GM18511 (cell line): ENCODE data around the gene GNGT2.

ENCODE experiments used
- ATAC-seq: cut with Tn5 transposase; IDR thresholded peaks from one replicate; pipeline ENCODE4 v1.9.1; 2021; ENCODE audit warnings: mild to moderate bottlenecking, moderate library complexity; ENCODE audit not compliant: unreplicated experiment

The GNGT2 gene

DNA sequence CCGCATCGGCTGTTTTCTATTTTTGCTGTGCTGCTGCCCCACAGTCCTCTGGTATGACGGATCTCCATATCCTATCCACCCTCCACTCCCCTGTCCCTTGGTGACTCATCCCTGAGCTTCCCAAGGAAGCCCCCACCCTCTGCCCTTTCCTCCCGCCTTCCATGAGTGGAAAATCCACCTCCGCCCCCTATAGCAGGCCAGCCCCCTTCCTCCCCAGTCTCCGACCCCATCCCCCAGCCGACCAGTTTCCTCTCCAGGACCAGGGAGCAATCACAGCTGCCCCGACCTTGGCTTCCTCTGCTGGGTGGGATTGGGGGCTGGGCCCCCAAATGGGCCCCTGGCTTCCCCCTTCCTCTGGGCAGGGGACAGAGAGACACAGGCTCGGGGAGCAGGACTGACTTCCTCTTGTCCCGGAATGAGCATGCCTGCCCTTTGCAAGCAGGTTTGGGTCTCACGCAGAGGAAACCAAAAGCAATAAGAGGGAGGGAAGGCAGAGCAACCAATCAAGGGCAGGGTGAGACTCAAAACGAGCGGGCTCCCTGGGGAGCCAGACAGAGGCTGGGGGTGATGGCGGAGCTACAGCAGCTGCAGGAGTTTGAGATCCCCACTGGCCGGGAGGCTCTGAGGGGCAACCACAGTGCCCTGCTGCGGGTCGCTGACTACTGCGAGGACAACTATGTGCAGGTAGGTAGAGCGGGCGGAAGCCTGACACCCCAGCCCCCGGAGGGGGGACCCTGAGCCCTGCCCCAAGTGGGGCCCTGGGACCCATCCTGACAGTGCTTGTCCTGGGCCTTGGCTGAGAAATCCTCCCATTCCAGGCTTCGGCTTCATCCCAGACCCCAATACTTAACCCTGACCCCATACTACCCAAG is at the start of gene GNGT2, which contains the start of gene ABI3:
GNGT2 (minus strand) TSS at position 417 of the 872 bp plus-strand sequence. CDS start 3,152 bp downstream, outside the sequence.
ABI3 (plus strand) TSS at position 550 of the 872 bp plus-strand sequence; CDS start at position 568, 18 bp downstream.
- ATAC-seq, result peak; percentile 88

- ATAC-seq, result no peak
Observed at GRCh38 chr17:49259663-49260010, 49.3 kb upstream of the GNGT2 start.

DNA sequence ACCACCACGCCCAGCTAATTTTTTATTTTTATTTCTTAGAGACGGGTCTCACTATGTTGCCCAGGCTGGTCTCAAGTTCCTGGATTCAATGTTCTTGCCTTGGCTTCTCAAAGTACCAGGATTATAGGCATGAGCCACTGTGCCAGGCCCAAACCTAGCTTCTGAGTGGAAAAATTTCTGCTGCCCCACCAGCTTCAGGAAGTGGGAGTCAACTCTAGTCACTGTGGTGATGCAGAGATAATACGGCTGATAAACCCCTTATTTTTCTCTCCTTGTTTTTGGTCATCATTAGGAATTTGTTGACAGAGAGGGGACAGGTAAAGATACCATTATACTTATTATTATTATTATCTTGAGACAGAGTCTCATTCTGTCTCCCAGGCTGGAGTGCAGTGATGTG is 48.0 kb upstream of the GNGT2 start:
- no peak for ATAC-seq

DNA sequence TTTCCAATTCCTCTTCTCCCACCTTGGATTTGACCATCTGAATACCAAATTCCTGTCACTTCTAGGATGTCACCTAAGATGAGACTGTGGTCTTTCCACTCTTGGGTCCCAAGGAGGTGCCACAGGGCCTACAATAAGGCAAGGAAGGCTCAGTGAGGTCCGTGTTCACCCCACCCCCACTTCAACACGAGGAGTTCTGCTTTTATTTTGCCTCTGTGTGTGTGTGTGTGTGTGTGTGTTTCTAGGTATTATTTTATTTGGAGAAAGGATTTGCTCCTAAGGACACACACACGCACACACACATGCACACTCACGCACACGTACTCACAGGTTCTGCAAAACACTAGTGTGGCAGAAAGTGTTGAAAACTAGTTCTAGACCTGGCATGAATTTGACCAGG is 44.8 kb upstream of the GNGT2 start:
- no peak for ATAC-seq

DNA sequence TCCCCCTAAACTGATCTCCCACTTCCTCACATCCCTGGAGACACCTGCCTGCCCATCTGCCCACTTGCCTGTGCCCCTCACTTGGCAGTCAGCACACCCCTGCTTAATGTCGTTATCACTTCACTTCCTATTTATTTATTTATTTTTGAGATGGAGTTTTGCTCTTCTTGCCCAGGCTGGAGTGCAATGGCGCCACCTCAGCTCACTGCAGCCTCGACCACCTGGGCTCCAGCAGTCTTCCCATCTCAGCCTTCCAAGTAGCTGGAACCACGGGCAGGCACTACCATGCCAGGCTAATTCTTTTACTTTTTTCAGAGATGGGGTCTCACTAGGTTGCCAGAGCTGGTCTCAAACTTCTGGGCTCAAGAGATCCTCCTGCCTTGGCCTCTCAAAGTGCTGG is 43.7 kb upstream of the GNGT2 start:
- ATAC-seq, result no peak

- ATAC-seq, result no peak
Observed at GRCh38 chr17:49252148-49252695, 41.8 kb upstream of the GNGT2 start.

- ATAC-seq, result no peak
Observed at GRCh38 chr17:49249890-49250522, 39.6 kb upstream of the GNGT2 start.

GRCh38 chr17:49249292-49249794 is 39.0 kb upstream of the GNGT2 start:
- ATAC-seq, result no peak

DNA sequence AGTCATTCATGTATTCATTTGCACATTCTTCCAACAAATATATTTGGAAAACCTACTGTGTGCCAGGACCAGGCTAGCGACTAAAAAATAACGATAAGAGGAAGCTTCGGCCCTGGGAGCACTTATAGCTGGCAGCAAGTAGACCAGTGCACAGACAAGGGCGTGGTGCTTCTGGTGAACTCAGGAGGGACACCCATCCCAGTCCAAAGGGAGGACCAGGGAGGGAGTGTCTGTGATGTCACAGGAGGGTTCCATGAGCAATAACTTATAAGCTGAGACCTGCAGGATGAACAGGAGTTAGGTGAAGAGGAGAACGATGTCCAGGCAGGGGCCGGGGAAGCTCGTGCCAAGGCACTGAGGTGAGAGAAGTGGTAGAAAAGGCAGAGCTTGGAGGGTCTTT is 37.6 kb upstream of the GNGT2 start:
- no peak for ATAC-seq

DNA sequence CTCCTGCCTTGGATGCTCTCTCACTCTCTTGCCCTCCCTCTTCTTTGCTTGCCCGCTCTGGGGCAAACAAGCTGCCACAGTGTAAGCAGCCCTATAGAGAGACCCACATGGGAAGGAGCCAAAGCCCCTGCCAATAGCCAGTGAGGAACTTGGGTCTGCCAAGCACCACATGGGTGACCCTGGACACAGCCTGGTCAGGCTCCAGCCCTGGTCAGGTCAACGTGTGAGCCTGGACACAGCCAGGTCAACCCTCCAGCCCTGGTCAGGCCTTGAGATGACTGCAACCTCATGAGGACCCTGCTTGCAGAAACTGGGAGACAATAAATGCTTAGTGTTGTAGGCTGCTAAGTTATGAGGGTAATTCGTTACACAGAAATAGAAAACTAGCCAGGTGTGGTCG is 34.5 kb upstream of the GNGT2 start:
- ATAC-seq, result no peak

DNA sequence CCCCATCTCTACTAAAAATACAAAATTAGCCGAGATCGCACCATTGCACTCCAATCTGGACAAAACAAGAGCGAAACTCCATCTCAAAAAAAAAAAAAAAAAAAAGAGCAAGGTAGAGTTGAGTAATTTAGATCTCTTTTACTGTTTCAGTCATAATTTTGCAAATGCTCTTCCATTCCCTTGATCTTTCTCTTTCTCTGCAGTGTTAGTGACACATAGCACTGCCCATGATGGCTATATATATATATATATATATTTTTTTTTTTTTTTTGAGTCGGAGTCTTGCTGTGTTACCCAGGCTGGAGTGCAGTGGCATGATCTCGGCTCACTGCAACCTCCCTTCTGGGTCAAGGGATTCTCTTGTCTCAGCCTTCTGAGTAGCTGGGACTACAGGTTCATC is 32.4 kb upstream of the GNGT2 start:
- ATAC-seq, result no peak

- ATAC-seq, result no peak
Observed at GRCh38 chr17:49241692-49242397, 31.5 kb upstream of the GNGT2 start.

DNA sequence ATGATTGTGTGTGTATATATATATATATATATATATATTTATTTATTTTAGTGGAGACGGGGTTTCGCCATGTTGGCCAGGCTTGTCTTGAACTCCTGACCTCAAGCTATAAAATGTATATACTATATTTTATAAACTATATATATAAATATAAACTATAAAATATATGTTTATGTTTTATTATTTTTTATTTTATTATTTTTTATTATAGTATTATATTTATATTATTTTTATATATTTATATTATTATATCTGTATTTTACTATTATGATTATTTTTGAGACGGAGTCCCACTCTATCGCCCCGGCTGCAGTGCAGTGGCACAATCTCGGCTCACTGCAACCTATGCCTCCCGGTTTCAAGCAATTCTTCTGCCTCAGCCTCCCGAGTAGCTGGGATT is 30.7 kb upstream of the GNGT2 start:
- no peak for ATAC-seq

- ATAC-seq, result no peak
Observed at GRCh38 chr17:49240619-49241018, 30.2 kb upstream of the GNGT2 start.

DNA sequence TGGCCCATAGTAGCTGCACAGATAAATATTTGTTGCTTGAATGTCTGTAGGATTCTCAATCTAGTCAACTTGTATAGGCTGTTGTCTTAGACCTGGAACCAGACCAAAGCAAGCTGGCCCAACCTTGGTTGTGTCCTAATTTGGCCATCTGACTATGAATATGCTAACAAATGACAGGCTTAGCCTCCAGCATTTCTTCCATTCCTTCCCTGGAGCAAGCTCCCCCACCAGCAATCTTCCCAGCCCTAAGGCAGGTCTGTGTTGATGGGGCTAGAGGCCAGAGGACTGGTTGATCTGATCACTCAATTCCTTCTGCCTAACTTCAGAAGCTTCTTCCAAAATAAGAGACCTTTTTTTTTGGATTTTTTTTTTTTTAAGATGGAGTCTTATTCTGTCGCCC is 29.6 kb upstream of the GNGT2 start:
- no peak for ATAC-seq

GRCh38 chr17:49235896-49236295 is 25.5 kb upstream of the GNGT2 start:
- ATAC-seq, result no peak

GRCh38 chr17:49234509-49235080 is 24.2 kb upstream of the GNGT2 start:
- ATAC-seq, result no peak

DNA sequence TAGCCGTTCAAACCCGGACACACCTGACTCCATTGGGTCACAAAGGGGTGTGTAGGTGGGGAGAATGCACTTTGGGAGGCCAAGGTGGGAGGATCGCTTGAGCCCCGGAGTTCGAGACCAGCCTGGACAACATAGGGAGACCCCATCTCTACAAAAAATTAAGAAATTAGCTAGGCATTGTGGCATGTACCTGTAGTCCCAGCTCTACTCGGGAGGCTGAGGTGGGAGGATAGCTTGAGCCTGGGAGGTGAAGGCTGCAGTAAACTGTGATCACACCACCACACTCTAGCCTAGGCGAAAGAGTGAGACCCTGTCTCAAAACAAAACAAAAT is 21.2 kb upstream of the GNGT2 start:
- no peak for ATAC-seq

DNA sequence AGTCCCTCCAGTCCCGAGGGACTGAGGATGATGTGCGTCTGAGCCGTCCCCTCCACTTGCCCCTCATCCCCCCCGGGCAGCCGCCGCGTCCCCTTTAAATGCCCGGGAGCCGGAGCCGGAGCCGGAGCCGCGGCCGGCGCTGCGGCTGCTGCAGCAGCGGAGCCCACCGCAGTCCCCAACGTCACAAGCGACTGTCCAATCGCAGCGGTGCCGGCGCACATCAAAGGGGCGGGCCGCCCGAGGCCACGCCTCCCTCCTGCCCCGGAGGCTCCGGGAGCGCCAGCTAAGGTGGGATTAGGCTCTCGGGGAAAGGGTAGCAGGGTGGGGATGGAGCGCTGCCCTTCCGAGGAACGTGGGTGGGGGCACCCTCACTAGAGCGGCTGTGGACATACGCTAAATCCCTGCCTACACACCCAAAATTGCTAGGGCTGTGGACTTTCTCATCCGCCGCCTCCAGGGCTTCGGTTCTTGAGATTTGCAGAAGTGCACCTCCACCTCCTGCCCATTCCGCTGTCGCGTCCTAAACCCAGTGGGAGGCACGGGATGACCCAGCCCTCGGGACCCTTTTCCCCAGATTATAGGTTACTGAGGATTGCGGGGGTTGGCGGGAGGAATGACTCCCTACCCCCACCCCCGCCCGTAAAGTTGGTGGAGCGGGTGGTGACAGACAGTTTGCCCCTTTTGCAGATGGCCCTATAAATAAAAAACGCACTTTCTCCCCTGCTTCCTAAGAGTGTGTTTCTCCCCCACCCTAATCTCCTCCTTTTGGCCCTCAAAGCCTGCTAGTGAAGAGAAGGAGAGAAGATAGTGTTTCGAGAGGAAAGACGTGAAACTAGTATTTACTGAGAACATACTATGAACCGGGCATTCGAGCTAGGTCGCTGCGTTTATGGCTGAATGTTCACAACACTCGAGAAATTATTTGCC is 20.5 kb upstream of the GNGT2 start, which contains the start of gene PHOSPHO1:
PHOSPHO1 (minus strand) TSS at position 152 of the 927 bp plus-strand sequence. CDS start 4,096 bp downstream, outside the sequence.
- ATAC-seq, result peak; percentile 86
